Stimulated activated naive CD4-positive, alpha-beta T cell (primary cell): ENCODE measurements around the gene PCF11.
A peak's percentile ranks its signal among the peaks of the same experiment; 100 is the strongest.

Experiments used
- DNase-seq, 6 experiments: peaks; one replicate each; lab custom pipeline; 2025; lab: John Stamatoyannopoulos, UW

PCF11 gene

GRCh38 chr11:83156144-83156995 is 561 bp upstream of the PCF11 start:
- peak; percentile 92 to 99 (median 98) for DNase-seq

- peak; percentile 20 to 77 (median 50) for DNase-seq
Measured at GRCh38 chr11:83157594-83158356, 844 bp downstream of the PCF11 start.

- DNase-seq: no peak
Measured at GRCh38 chr11:83158357-83158786, 1.4 kb downstream of the PCF11 start.

- peak in 2 of 6 experiments; percentile 18 to 31 for DNase-seq
Measured at GRCh38 chr11:83158965-83159901, 2.3 kb downstream of the PCF11 start.

- DNase-seq: peak in 2 of 6 experiments; percentile 31 to 41
Measured at GRCh38 chr11:83159902-83160865, 3.3 kb downstream of the PCF11 start.

- no peak for DNase-seq
Measured at GRCh38 chr11:83161610-83162199, 4.8 kb downstream of the PCF11 start.

- DNase-seq: peak in 2 of 6 experiments; percentile 25 to 31
Measured at GRCh38 chr11:83162377-83162776, 5.4 kb downstream of the PCF11 start.

GRCh38 chr11:83166193-83166866 is 9.4 kb downstream of the PCF11 start:
- no peak for DNase-seq

- no peak for DNase-seq
Measured at GRCh38 chr11:83168756-83169155, 11.8 kb downstream of the PCF11 start.

GRCh38 chr11:83170865-83171264 is 13.9 kb downstream of the PCF11 start:
- no peak for DNase-seq

GRCh38 chr11:83172551-83172950 is 15.6 kb downstream of the PCF11 start:
- DNase-seq: no peak

- DNase-seq: no peak
Measured at GRCh38 chr11:83174008-83174407, 17.1 kb downstream of the PCF11 start.

- no peak for DNase-seq
Measured at GRCh38 chr11:83175815-83176214, 18.9 kb downstream of the PCF11 start.

- DNase-seq: no peak
Measured at GRCh38 chr11:83181815-83182214, 24.9 kb downstream of the PCF11 start.

- no peak for DNase-seq
Measured at GRCh38 chr11:83185767-83186166, 28.8 kb downstream of the PCF11 start.

- DNase-seq: no peak
Measured at GRCh38 chr11:83187465-83187864, 30.5 kb downstream of the PCF11 start.

- DNase-seq: no peak
Measured at GRCh38 chr11:83191491-83191890, 34.6 kb downstream of the PCF11 start.

GRCh38 chr11:83191986-83192385 is 35.1 kb downstream of the PCF11 start:
- DNase-seq: no peak

- DNase-seq: no peak
Measured at GRCh38 chr11:83192606-83193245, 35.8 kb downstream of the PCF11 start.
